Mesenteric fat pad (tissue), 1 donor: ENCODE data around the gene HPCAL1. TPM values are rescaled to one million over a fixed set of nuclear protein-coding genes. Genes with fewer than 3 reads are reported as not detected.
A peak's percentile ranks its signal among the peaks of the same experiment; 100 is the strongest.

ENCODE experiments used
- DNase-seq: peaks from one replicate; pipeline ENCODE4 v3.0.0-alpha.2; 2020; ENCODE audit warnings: low spot score
- total RNA-seq: library from RNA; stranded (reverse); fragmentation: NEBNext Ultra II Directional; extraction: Animal tissue kit (Norgen Biotek cat#: 25700); gene quantifications from one replicate; pipeline ENCODE4 v1.2.1, GENCODE V29; 2021
- donor health status: DM: yes; HTN: yes; CAD: no.

Gene HPCAL1
- total RNA-seq, 1 donor from 2014 or later, result 45.3 TPM

DNA sequence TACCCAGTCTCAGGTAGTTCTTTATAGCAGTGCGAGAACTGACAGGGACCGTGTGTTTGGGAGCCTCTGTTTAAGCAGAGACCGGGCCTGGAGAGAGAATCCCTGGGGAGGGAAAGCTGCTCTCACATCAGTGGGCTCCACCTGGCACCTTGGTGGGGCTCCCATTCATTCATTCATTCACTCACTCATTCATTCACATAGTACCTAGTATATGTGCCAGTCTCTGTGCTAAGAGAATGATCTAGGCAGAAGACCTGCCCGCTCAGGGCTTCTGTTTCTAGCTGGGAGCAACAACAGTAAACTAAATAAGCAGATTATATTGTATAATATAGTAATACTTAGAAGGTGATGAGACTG, 17.8 kb downstream of the HPCAL1 start:
- no peak for DNase-seq

DNA sequence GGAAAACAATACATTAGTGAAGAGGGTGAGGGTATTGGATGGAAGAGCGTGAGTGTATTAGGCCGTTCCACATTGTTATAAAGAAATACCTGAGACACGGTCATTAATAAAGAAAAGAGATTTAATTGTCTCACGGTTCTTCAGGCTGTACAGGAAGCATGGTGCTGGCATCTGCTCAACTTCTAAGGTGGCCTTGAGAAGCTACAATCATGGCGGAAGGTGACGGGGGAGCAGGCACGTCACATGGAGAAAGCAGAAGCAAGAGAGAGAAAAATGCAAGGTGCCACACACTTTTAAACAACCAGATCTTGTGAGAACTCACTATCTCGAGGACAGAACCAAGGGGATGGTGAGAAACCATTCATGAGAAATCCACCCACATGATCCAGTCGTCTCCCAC, 18.2 kb downstream of the HPCAL1 start:
- DNase-seq, result no peak

DNA sequence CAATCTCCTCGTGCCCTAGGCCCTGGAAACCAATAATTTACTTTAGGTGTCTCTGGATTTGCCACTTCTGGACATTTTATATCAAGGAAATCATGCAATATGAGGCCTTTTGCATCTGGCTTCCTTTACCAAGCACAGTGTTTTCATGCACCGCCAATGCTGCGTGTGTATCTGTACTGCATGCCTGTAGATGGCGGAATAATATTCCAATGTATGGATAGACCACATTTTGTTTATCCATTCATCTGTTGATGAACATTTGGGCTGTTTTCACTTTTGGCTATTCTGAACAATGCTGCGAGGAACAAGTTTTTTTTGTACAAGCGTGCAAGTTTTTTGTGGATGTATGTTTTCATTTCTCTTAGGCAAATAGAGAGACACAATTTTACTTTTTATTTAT, 18.9 kb downstream of the HPCAL1 start:
- DNase-seq, result no peak

DNA sequence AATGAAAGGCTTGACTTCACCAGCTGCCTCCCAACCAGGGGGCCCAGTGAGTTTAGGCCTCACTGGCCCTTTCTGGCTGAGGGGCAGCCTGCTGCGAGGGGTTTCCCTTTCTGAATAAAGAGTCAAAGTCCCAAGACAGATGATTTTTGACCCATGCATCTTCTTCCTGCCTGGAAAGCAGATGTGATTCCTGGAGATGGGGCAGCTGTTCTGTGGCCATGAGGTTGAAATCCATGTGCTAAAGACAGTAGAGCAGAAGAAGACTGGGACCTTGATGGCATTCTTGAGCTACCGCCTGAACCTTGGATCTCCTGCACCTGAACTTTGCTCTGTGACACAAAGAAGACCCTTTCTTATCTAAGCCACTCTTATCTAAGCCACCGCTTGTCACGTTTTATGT, 19.8 kb downstream of the HPCAL1 start:
- no peak for DNase-seq

DNA sequence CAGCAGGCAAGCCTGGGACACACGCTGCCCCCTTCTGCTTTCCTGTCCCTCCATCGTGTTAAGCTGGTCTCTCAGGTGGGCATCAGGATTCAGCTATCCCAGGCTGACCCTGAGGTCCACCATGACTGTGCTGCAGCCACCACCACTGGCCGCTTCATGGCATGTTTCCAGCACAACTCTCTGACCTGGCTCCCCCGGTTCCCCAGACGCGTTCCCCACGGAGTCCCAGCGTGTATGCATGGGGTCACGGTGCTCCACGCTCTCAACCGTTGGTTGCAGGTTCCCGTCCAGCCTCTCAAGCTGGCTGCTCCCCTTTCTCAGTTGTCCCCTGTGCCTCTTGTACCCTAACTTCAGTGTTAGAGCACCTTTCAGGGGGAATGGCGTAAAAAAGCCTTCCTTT, 20.3 kb downstream of the HPCAL1 start:
- DNase-seq, result no peak

DNA sequence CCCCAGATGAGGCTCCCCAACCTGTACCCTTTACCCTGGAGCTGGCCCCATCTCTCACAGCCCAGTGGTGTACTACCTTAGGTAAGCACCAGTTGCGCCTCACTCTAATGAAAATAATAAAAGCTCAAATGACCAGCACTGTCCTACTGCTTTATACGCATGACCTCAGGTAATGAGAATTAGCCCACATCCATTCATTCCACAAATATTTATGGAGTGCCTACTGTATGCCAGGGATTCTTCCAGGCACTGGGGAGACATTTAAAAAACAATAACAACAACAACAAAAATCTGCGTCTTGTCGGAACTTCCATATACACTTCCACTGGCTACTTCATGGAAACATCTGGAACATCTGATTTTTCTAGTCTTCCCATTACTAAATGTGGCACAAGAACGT, 20.8 kb downstream of the HPCAL1 start:
- no peak for DNase-seq

DNA sequence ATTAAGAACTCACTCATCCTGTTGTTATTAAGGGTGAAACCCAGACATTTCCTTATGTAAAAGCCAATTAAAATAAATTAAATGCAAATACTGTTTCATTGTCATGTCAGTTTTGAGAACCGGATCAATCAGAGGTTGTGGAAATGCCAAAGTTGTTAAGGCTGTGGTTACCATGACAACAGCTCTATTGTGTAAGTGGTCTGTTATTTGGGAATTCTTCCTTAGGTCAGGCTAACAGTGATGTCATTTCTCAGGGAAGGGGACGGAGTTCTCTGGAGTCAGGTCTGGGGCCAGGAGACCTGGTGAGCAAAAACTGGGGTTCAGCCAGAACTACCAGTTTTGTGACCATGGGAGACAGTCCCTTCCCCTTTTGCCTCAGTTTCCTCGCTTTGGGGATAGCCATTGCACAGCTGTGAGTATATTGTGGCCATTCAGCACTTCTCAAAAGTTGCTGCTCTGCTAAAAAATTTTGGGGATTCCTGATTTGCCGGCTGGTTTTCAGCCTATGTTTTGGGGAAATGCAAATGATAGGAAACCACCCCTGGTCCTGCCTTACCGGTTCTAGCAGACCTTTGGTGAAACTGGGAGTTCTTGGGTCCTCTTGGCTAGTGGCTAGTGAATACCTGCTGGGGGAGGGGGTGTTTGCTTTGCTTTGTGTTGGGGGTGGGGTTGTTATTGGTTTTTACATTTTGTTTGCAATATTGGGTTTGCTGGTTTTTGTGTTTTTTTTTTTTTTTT, 21.6 kb downstream of the HPCAL1 start:
- no peak for DNase-seq

DNA sequence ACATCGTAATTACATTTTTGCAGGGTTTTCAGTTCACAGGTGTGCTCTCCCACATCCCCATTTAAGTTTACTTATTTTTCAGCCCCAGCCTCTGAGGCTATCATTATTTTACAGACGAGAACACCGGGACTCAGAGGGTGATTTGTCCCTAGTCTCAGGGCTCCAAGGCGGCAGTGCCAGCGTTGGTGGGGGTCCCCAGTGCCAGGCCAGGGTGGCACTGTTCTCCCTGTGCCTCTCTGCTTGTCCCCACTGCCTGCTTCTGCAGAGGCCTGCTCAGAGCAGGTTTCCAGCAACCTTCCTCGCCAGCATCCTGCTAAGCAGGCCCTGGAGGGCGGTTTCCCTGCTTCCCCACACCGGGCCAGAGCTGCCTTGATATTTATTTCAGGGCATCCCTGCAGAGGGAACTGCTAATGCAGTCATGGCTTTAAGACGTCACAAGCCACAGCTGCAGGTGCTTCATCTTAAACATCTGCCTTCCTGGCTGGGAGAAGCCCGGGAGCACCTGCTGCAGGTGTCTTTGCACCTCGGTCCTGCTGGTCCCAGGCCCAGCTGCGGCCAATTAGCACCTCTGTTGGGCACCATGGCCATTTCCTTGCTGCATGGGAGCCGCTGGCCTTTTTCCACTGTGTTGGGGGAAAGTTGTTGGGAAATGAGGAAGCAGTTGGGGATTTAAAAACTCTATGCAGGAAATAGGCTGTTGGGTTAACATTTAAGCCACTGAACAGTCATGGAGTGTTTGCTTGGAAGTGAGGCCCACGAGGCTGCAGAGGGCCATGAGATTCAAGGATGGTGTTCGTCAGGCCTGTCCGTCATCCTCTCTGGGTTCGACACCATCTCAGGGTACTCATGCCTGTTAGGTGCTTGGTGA, 22.8 kb downstream of the HPCAL1 start:
- DNase-seq, result no peak

DNA sequence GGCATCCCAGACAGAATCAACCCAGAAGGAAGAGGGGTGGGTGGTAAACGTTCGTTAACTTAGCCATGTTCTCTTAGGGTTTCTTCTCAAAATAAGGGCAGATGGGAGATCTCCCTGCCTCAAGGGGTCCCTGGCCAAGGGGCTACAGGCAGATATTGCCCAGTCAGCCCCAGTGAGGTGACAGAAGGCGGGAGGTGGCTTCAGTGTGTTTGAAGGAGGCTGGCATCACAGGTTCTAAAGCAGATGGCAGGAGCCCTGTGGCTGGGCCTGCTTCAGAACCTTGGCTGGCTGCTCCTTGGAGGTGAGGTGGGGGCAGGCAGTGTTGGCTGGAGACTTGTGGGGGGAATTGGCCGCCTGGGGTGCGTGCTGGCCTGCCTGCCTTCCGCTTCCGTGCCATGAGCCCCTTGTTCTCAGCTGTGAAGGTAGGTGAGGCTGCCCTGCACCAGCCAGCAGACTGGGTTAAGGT, 23.5 kb downstream of the HPCAL1 start:
- no peak for DNase-seq

DNA sequence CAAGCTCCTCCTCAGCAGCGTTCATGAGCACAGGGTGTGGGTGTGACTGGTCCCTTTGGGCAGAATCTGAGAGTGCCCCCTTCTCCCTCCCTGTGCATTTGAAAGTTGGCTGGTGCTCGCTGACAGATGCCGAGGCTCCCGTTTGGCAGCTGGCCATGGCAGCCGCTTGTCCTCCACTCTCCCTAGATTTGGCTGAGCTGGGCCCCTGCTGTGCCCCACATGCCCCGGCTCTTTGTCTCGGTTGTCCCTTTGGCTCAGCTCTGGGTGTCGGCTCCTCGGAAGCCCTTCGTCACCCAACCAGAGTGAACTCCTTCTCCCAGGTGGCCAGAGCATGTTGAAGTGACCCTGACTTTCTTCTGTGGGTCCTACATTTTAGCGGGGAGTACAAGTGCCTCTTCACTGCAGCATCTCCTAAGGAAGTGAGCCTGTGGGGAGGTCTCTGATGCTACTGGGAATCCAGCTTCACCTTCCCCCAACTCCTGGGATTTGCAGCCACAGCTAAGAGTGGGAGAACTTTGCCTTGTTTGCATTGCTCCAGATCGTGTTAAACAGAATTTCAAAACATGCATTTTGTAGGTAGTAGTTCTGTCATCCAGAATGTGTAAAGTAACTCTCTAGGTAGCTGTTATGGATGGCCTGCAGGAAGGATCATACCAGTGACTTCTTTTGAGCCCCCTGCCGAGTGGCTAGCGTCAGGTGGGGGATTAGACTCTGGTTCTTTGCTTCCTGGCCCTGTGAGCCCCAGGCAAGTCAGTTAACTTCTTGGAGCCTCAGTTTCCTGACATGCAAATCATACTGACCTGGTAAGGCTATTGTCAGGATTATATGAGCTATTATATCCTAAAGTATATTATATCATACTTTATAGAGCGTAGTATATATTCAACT, 24.2 kb downstream of the HPCAL1 start:
- no peak for DNase-seq

DNA sequence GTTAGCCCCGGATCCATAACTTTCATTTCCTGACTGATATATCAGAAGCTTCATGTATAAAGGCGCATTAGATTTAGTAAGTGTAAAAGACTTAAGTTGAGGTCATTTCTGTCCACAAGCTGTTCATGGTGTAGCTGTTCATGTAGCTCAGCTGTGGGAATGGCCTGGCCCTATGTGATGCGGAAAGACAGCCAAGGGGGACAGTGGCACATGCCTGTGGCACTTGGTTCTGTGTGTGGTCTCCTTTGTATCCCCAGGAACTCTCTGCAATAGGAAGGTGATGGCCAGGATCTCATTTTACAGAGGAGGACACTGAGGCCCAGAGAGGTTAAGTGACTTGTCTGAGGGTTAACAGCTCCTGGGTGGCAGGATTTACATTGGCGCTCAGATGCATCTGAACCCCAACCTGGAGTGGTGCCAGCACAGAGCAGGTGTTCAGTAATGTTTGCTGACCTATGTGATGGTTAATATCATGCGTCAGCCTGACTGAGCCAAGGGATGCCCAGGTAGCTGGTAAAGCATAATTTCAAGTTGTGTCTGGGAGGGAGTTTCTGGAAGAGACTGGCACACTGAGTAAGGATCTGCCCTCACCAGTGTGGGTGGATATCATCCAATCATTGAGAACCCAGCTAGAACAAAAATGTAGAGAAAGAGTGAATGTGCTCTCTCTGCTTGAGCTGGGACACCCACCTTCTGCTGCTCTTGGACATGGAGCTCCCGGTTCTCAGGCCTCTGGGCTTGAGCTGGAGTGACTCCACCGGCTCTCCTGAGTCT, 25.4 kb downstream of the HPCAL1 start:
- DNase-seq, result no peak

DNA sequence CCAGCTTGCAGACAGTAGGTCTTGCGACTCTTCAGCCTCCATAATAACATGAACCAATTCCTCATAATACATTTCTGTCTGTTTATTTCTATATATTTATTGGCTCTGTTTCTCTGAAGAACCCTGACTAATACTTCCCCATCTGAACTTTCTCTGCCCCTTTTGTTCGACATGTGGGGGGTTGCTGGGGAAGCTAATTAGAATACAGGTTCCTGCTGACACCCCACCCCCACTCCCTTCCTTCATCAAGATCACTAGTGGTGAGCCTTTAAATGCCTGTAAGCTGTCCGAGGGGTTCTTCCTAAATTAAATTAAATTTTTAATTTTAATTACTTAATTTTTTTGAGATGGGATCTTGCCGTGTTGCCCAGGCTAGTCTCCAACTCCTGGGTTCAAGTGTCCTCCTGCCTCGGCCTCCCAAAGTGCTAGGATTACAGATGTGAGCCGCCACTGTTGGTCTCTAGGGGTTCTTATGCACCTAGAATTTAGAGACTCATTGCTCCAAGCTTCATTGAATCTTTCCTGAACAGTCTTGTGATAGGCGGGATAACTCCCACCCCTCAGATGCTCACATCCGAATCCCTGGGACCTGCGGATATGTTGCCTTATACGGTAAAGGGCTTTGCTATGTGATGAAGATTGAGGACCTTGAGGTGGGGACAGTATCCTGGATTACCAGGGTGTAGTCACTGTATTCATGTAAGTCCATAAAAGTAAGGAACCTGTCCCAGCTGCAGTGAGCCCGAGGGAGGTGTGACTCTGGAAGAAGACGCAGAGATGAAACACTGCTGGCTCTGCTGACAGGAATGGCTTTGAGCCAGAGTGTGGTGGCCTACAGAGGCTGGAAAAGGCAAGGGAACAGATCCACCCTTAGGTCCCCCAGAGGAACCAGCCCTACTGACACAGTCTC, 26.2 kb downstream of the HPCAL1 start:
- DNase-seq, result no peak

DNA sequence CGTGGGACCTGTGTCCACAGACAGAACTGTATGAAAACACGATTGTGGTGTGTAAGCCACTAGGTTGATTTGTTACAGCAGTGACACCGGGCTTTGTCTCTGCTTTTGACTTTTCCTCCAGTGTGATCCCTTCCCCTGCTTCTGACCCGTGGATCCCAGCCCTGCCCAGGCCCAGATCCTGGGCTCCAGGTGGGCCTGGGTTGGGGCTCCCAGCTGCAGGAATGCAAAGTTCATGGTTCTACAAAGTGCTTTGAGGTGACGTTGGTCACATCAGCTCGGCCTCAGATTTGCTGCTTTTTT, 26.8 kb downstream of the HPCAL1 start:
- DNase-seq, result no peak

DNA sequence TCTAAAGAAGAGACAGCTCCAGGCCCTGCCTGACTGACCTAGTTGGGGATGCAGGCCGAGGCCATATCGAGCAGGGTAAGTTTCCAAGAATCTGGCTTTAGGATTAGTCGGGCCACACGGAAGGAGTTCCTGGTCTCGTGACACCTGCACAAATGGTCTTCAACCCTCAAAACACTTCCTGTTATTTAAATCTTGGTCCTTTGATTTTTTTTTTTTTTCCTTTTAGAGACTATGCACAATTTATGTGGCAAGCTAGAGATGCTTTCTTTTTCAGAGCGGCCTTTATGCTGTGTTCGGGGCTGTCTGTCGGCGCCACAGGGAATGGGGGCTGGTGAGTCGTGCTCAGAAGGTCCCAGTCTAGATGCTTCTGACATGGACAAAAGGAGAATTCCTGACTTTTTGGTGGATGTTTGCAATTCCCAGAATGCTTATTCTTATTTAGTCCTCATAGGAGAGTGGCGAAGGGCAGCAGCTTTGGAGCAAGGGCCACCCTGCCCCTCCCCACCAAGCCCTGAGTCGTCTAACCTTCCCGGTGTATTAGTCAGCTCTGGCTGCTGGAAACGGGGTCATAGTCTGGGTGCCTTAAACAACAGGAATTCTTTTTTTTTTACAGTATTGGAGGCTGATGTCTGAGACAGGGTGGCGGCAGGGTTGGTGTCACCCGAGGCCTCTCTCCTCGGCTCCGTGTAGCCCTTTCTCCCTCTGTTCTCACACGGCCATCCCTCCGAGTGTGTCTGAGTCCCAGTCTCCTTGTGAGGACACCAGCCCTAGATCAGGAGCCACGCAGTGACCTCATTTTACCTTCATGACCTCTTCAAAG, 27.4 kb downstream of the HPCAL1 start:
- no peak for DNase-seq

DNA sequence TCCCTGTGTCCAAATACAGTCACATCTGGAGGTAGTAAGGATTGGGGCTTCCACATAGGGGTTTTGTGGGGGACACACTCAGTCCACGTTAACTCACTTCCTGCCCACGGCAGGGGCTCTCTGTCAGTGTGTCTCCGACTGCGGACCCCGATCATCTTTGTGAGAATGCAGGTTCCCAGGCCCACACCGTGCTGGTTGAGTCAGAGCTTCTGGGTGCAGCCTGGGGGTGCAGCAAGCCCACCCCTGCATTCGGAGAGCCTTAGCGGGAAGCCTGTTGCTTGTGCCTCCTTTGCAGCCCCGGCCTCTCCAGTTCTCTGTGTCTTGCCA, 28.0 kb downstream of the HPCAL1 start:
- no peak for DNase-seq

DNA sequence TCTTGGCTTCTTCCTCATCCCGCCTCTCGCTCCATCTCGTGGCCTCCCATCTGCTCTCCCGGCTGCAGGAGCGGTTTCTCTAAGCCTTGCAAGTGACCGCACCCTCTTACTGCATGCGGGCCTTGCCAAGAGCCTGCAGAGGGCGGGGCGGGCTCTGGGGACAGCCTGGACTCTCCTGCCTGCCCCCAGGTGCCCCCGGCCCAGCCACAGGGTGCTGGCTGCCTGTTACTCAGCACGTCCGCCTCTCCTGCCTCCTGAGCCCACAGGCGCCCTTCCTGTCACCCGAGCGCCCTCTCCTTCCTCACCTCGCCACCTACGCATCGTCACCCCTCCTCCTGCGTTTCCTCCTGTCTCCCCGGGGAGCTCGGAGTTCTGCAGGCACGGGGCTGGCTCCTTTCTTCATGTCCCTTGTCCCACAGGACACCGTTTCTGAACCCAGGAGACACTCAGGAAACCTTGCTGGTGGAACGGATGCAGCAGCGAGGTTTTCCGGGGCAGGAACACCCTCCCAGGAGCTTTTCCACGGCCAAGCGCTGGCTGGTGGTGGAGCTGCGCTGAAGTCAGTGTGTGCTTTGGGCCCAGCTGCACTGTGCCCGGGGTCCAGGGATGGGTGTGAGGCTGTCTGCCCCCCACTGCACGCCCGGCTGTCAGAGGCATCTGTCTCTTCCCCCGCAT, 28.5 kb downstream of the HPCAL1 start:
- peak; percentile 92 for DNase-seq

DNA sequence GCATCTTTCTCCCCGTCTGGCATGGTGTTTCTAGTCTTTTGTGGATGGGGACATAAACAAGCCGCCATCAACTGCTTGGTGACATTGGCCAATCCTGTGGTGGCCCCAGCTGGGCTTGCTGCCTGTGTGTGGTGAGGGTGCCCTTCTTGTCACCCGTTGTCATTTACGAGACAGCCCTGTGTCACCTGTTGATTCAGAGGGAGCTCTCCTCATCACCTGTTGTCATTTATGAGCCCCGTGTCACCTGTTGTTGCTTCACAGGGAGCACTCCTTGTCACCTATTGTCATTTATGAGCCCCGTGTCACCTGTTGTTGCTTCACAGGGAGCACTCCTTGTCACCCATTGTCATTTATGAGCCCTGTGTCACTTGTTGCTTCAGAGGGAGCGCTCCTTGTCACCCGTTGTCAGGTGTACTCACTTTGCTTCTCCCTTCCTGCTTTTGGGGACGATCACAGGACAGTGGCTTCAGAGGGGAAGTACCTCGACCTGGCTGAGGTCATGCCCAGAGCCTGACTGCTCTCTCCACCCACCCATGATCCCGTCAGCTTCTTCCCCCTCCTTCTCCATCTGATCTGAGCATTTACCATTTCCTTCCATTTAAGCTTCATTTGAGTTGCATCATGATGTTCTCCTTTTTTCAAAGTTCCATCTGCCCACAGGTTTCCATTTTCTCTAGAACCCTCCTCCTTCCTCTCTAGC, 29.1 kb downstream of the HPCAL1 start:
- DNase-seq, result no peak
